ENCODE results near the gene DNAJC10. TPM values are rescaled to one million over a fixed set of nuclear protein-coding genes. Genes with fewer than 3 reads are reported as not detected.
"Not testable (repeated sequence)": the region's sequence is repeated elsewhere in the genome, so short reads cannot be mapped to it uniquely, and the experiment has no call there.

DNAJC10 gene
- polyA plus RNA-seq, 1 donor (not counting 4 experiments of a cell fraction or from before 2014, with no cell fraction given): 92.6 TPM

GRCh38 chr2:182766626-182767025, 50.6 kb downstream of the DNAJC10 start:
- no peak overlapping the region for H3K4me3 ChIP-seq (ENCODE audit: control insufficient read depth in 2 of 3, extremely low read depth in 1 of 3, insufficient read depth in 2 of 3, low read depth in 1 of 3, low read length in 3 of 3)
- H3K4me2 ChIP-seq (ENCODE audit: control insufficient read depth, extremely low read depth, insufficient read depth, low read depth, low read length): no peak overlapping the region
- FAIRE-seq (no peak), DNase-seq (ENCODE audit: low read depth, low spot score) (no peak)
- TF ChIP-seq EZH2 (IDR thresholded peaks at IDR 0.05; ENCODE audit: low read length) (no peak), CTCF (optimal IDR thresholded peaks at IDR 0.05 in 1 of 3, IDR thresholded peaks at IDR 0.05 in 1 of 3, conservative IDR thresholded peaks at IDR 0.05 in 1 of 3; ENCODE audit: extremely low read depth in 1 of 3, insufficient read depth in 2 of 3, low read length in 3 of 3) (no peak)
- H3K4me1 ChIP-seq (ENCODE audit: control insufficient read depth, extremely low read depth, insufficient read depth, low read length): no peaks in the 10 kb centered on the region
- dilution Hi-C loops (cut with MboI; ENCODE audit: extremely low pct_ligation_motif_present, low sequenced_read_pairs): no loop called here
- H2AFZ ChIP-seq (ENCODE audit: control insufficient read depth, low read length): no peak overlapping the region
- H3K36me3 ChIP-seq (ENCODE audit: control insufficient read depth in 2 of 2, extremely low read depth in 1 of 2, insufficient read depth in 2 of 2, low read length in 2 of 2): peaks cover 5 to 14% of the 10 kb centered on the region in 2 experiments
- peaks cover 2% of the 10 kb centered on the region for H4K20me1 ChIP-seq (ENCODE audit: control insufficient read depth, extremely low read depth, insufficient read depth, low read length)
- no peak overlapping the region for H3K9ac ChIP-seq (ENCODE audit: control insufficient read depth, extremely low read depth, insufficient read depth, low read length)
- no peaks in the 10 kb centered on the region for H3K27me3 ChIP-seq (ENCODE audit: control insufficient read depth, extremely low read depth, insufficient read depth, low read length)
- H3K27ac ChIP-seq (ENCODE audit: control insufficient read depth, insufficient read depth, low read length): no peak overlapping the region
- H3K9me1 ChIP-seq (ENCODE audit: control insufficient read depth, extremely low read depth, insufficient read depth, low read length): no peaks in the 10 kb centered on the region
- no peaks in the 10 kb centered on the region for H3K79me2 ChIP-seq (ENCODE audit: control insufficient read depth, insufficient read depth, low read length)
- no peaks in the 10 kb centered on the region for H3K9me3 ChIP-seq (ENCODE audit: control insufficient read depth, low read depth, low read length)

GRCh38 chr2:182767578-182767977, 51.5 kb downstream of the DNAJC10 start:
- Histone ChIP-seq H3K9me1 (ENCODE audit: control insufficient read depth, extremely low read depth, insufficient read depth, low read length) (no peaks in the 10 kb centered on the region), H3K9ac (ENCODE audit: control insufficient read depth, extremely low read depth, insufficient read depth, low read length) (no peak overlapping the region), H3K27me3 (ENCODE audit: control insufficient read depth, extremely low read depth, insufficient read depth, low read length) (no peaks in the 10 kb centered on the region), H4K20me1 (ENCODE audit: control insufficient read depth, extremely low read depth, insufficient read depth, low read length) (peaks cover 2% of the 10 kb centered on the region), H3K79me2 (ENCODE audit: control insufficient read depth, insufficient read depth, low read length) (no peaks in the 10 kb centered on the region), H2AFZ (ENCODE audit: control insufficient read depth, low read length) (no peak overlapping the region), H3K27ac (ENCODE audit: control insufficient read depth, insufficient read depth, low read length) (no peak overlapping the region), H3K4me2 (ENCODE audit: control insufficient read depth, extremely low read depth, insufficient read depth, low read depth, low read length) (no peak overlapping the region), H3K4me1 (ENCODE audit: control insufficient read depth, extremely low read depth, insufficient read depth, low read length) (no peaks in the 10 kb centered on the region), H3K4me3 (ENCODE audit: control insufficient read depth in 2 of 3, extremely low read depth in 1 of 3, insufficient read depth in 2 of 3, low read depth in 1 of 3, low read length in 3 of 3) (no peak overlapping the region), H3K36me3 (ENCODE audit: control insufficient read depth in 2 of 2, extremely low read depth in 1 of 2, insufficient read depth in 2 of 2, low read length in 2 of 2) (peaks cover 5 to 8% of the 10 kb centered on the region in 2 experiments), H3K9me3 (ENCODE audit: control insufficient read depth, low read depth, low read length) (no peaks in the 10 kb centered on the region)
- dilution Hi-C loops (cut with MboI; ENCODE audit: extremely low pct_ligation_motif_present, low sequenced_read_pairs): no loop called here
- no peak for DNase-seq (ENCODE audit: low read depth, low spot score)
- FAIRE-seq: no peak
- TF ChIP-seq CTCF (optimal IDR thresholded peaks at IDR 0.05 in 1 of 3, IDR thresholded peaks at IDR 0.05 in 1 of 3, conservative IDR thresholded peaks at IDR 0.05 in 1 of 3; ENCODE audit: extremely low read depth in 1 of 3, insufficient read depth in 2 of 3, low read length in 3 of 3): peak in 2 of 3 experiments; percentile 34 to 38
- no peak for TF ChIP-seq EZH2 (IDR thresholded peaks at IDR 0.05; ENCODE audit: low read length)

- H3K9me1 ChIP-seq (ENCODE audit: control insufficient read depth, extremely low read depth, insufficient read depth, low read length); H3K9me3 ChIP-seq (ENCODE audit: control insufficient read depth, low read depth, low read length); H3K4me1 ChIP-seq (ENCODE audit: control insufficient read depth, extremely low read depth, insufficient read depth, low read length); H3K27me3 ChIP-seq (ENCODE audit: control insufficient read depth, extremely low read depth, insufficient read depth, low read length); H3K9ac ChIP-seq (ENCODE audit: control insufficient read depth, extremely low read depth, insufficient read depth, low read length); H2AFZ ChIP-seq (ENCODE audit: control insufficient read depth, low read length); dilution Hi-C loops (cut with MboI; ENCODE audit: extremely low pct_ligation_motif_present, low sequenced_read_pairs); DNase-seq (ENCODE audit: low read depth, low spot score); H3K27ac ChIP-seq (ENCODE audit: control insufficient read depth, insufficient read depth, low read length); H3K79me2 ChIP-seq (ENCODE audit: control insufficient read depth, insufficient read depth, low read length); H3K36me3 ChIP-seq (ENCODE audit: control insufficient read depth in 2 of 2, extremely low read depth in 1 of 2, insufficient read depth in 2 of 2, low read length in 2 of 2); H3K4me2 ChIP-seq (ENCODE audit: control insufficient read depth, extremely low read depth, insufficient read depth, low read depth, low read length); FAIRE-seq; H3K4me3 ChIP-seq (ENCODE audit: control insufficient read depth in 2 of 3, extremely low read depth in 1 of 3, insufficient read depth in 2 of 3, low read depth in 1 of 3, low read length in 3 of 3); H4K20me1 ChIP-seq (ENCODE audit: control insufficient read depth, extremely low read depth, insufficient read depth, low read length): not testable (repeated sequence)
Measured at GRCh38 chr2:182768950-182769349, 52.9 kb downstream of the DNAJC10 start.
